Measurements from ENCODE around the gene PTPRD.

Gene PTPRD

DNA sequence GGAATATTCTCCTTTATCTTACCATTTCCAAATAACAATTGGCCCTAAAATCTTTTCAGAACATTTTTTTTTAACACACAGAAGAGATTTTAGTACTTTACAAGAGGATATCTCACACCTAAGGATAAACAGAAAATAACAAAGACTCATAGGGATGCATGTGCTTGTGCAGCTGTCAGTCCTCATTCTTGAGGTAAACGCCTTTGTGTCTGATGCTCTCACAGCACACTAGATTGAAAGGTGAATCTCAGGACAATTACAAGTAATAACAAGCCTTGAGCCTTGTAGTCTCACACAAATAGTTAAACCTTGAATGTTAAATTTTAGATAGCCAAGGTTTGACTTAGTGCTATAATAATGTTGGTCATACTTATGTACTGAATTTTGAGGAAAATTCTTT, 439.2 kb downstream of the PTPRD start:
- no peak for DNase-seq (ENCODE audit: low read depth)

DNA sequence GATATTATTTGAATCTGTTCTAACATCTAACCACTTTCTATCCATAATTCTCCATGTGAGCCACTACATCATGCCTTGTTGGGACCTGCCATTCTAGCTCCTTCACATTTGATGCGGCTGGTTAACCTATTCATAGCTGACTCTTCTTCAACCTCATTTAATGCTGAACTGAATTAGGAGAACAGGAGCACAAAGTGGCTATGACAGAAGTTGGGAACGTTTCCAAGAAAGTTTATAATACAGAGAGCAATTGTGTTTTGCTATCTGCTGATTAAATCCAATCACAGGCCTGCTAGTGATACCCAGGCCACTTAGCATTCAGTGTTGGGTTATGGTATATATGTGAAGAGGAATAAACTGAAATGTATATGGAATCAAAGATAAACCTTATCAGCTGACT, 440.3 kb downstream of the PTPRD start:
- no peak for DNase-seq (ENCODE audit: low read depth)

DNA sequence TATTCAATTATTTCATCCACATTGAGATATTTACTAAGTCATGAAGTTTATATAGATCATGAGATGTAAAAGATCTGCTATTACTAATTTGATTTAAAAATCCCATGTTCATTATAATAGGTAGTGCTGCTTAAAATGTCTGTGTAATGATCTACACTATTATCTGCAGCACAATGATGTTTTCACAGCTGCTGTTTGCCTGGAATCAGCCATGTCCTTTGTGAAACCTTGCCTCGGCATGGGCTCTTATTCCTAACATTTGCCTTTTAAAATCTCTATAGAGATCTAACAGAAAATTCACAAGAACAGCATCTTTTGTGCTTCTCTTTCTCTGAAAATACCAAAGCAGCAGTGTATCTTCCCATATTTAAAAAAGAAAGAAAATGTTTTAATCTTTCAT, 444.6 kb downstream of the PTPRD start:
- DNase-seq (ENCODE audit: low read depth) = no peak

DNA sequence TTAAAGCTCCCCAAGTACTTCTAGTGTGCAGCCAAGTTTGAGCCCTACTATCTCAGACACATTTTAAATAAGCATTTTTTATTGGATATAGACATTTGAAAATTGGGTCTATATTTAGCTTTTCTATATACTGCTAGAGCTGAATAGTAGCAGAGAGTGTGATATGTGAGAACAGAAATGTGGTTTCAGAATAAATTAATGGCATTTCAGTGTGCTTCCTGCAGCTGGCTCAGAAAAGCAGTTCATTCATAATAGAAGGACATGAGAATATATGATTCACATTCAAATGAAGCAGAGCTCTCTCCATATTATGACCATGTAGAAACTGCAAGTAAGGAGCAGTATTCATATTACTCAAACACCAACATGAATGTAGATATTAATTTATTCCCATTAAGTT, 464.0 kb downstream of the PTPRD start:
- no peak for DNase-seq (ENCODE audit: low read depth)

DNA sequence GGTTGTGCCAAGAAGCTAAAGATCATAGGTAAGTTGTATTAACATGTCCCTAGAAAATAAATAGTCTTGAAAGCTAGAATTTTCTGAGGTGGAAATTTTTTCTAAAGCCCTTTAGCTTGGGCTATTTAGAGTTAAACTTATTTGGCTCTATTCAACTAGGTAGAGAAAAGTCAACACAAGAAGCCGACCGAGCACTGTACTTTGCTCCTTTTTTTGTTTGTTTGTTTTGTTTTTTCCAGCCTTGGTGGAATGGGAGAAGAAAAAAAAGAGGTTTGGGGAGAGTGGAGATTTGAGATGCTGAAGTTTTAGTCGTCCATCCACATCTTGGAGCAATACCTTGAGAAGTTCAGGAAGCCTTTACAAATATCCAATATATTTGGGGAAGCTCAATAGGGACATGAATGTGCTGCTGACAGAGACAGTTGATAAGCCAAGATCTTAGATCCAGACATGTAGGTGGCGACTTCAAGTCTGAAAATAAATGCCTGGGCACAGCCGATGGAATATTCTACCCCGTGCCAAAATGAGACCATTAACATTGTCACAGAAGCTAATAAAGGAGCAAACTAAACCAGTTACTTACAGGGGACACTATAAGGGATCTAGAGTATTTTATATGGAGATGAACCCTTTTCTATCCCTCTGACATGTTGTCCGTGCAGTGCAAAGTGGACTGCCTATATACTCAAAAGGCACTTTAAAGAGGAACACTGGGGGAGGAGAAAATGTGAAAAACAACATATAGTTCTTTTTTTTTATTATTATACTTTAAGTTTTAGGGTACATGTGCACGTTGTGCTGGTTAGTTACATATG, 466.1 kb downstream of the PTPRD start:
- no peak for DNase-seq (ENCODE audit: low read depth)

DNA sequence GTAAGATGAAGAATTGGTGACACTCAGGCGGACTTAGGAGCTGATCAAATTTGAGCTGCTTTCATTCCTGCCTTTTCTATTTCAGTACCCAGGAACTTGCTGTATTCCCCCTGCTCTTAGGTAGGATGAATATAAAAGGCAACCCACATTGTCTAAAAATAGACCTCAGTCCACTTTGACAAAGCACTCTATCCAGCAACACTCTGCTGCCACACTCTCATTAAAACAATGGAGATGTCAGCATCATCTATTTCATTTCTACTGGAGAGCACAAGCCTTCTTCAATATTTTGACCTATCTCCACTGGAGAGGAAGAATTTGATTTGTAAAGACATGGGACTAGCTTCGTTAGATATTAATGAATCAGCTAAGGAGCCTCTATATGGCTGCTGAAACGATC, 468.4 kb downstream of the PTPRD start:
- no peak for DNase-seq (ENCODE audit: low read depth)

DNA sequence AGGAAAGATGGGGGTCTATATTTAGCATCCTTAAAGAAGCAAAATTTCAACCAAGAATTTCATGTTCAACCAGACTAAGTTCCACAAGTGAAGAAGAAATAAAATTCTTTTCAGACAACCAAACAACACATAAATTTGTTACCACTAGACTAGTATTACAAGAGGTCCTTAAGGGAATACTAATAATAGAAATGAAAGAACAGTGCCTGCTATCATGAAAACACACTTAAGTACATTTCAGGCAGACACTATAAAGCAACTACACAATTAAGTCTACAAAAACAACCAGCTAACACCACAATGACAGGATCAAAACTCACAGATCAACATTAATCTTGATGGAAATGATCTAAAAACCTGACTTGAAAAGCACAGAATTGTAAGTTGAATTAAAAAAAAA, 477.2 kb downstream of the PTPRD start:
- no peak for DNase-seq (ENCODE audit: low read depth)

DNA sequence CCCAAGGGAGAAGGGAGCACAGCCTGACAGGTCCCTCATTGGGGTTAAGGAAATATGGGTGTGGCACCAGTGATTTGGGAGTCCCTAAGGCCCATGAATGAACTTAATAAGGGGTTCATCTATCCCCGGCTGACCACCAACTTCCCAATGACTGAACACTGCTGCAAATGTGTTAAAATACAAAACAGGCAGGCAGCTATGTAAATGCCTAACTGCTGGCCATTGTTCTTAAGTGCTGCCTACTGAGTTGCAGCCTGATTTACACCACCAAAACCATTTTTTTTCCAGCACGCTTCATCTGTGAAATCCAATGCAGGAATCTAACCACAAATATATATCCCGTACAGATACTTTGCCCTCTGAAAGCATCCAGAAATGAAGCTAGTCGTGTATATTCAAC, 478.5 kb downstream of the PTPRD start:
- no peak for DNase-seq (ENCODE audit: low read depth)

DNA sequence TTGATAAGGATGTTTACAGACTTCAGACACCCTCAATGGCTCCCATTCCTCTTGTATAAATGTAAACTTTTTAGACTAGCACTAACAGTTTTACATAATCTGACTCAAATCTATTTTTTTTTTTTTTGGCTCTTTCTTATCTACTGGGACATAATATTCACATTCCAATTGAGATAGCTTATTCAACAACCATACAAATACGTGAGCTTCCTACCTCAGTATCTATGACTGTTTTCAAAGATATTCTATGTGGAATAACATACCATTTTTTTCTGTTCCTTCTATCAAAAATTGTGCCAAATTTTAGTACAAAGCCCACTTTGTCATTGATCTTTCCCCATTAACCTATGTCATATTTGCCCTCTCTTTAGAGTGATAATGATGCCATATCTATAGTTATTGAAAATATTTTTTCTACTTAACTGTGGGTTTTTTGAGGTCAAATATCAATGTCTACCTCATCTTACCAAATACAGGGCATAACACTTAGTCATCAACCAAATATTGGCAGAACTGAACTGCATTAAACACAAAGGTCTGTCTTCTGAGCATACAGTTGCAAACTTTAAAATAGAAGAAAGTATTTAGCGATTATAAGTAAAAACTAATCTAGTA, 482.6 kb downstream of the PTPRD start:
- DNase-seq (ENCODE audit: low read depth) = no peak

DNA sequence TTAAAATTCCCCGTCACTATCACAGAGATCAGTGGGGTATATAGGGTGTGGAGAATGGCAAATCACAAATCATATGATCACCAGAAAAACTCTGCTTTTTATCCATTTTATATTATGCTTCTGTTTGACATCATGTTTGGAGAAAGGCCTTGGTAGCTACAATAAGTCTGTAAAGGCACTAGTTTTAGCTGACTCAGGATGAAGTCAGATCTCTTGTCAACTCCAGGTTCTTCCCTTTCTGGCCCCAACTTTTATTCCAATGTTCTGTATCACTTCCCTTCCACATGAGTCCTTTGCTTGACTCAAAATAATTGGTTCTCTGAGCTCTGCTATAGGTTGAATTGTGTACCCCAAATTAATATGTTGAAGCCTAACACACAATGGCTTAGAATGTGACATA, 484.9 kb downstream of the PTPRD start:
- DNase-seq (ENCODE audit: low read depth) = no peak

DNA sequence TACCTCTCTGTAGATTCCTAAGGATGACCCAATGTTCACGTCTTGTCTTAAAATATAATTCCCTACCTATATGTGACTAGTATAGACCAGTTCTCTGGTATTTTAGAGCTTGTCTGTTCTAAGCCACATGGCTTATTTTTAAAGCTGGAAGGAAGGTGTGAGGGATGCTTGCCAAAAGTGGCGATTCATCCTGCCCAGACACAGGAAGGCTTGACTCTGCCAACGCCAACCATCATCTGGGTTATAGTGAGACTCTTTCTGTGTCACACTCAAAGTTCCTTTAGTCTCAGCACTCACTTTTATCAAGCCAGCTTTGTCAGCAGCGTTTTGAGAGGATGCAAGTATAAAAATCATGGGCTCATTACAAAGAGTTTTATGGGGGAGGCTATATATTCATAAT, 500.0 kb downstream of the PTPRD start:
- no peak for DNase-seq (ENCODE audit: low read depth)

DNA sequence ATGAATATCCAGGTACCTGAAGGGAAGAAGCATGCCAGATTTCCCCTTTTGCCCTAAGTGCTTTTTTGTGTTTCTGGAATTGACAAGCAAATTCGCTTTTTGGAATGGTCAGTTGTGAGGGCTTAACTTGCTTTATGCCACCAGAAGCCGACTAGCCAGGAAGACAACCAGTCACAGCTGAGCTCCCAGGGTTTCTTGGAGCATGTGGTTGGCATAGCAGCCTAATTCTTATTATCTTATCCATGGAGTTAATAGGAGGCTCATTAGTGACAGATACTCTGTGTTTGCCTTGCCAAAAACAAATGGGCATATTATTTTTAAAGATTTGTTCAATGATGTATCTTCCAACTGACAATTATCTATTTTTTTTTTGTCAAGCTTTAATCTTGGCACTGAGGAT, 500.7 kb downstream of the PTPRD start:
- DNase-seq (ENCODE audit: low read depth) = no peak

DNA sequence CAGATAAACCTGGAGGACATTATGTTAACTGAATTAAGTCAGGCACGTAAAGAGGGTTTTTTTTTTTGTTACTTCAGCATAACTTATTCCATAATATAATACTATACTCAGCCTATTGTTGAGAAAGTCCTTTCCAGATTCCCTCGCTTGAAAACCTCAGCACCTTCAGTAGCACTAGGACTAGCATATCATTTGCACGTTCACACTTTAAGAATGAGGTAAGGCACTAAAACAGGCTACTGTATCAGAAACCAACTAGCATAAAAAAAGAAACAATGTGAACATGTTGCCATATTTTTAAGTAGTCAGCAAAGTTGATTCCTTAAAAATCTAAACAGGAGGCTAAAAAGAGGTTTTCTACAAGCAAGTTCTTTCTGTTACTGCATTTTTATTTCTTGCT, 504.0 kb downstream of the PTPRD start:
- DNase-seq (ENCODE audit: low read depth) = no peak

DNA sequence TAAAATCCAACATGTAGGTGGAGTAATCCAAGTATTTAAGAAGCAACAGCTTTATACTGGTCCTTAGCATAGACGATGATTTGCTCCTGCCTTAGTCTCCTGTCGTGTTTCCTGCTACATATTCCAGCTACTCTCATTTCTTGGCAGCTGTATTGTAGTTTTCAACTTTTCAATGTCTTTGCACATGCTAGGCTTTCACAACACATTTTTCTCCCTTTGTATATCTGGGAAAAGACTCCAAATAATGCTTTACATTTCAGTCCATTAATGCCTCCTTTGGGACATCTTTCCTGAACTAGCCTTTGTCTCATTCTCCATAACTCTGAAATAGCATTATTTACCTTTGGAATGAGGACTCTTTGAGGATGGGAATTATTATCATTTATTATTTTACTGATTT, 508.0 kb downstream of the PTPRD start:
- no peak for DNase-seq (ENCODE audit: low read depth)

DNA sequence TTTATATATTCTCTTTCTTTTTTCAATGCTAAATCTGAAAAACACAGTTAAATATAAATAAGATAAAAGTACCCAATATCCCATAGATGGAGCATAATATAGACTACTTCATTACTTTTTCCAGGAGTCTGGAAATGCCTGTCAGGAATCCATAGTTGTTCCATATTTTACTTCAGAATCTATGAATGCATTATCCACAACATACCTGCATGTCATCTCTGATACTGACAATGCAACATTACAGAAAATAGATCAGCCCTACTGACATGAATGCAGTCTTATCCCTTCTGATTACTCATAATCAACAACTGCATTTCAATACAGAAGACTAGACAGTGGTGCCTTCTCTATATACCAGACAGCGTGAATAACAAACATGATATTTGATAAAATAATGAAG, 517.6 kb downstream of the PTPRD start:
- DNase-seq (ENCODE audit: low read depth) = no peak

DNA sequence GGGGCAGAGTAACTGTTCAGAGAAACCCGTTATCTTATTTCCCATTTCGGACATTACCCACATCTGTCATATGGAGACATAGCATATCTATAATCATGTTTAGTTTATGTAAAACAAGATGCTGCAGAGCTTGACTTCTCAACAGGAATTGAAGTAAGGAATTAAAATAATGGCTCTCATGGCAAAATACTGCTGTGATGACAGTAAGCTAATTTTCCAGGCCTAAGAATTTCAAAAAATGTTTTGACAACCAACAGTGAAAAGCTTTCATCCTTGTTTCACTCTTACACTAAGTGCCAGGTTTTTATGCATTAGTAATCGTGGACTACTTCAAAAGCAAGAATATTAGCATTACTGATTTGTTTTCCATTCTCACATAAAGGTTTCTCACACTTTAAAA, 518.2 kb downstream of the PTPRD start:
- DNase-seq (ENCODE audit: low read depth) = no peak

DNA sequence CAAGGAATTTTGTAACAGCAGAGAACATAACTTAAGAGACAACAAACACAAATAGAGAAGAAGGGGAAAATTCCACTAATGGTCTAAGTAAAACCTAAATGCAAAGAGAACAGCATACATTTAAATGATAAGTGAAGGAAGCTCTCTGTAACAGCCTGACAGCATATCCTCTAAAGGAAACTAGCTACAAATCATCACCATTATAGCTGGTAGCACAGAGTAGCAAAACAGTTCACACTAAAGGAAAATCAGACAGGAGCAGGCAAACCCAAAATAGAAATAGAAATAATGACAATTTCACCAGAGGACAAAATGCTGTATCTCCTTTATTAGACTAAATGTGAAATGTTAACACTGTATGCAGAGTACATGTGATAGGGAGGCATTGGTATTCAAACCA, 532.8 kb downstream of the PTPRD start:
- no peak for DNase-seq (ENCODE audit: low read depth)

DNA sequence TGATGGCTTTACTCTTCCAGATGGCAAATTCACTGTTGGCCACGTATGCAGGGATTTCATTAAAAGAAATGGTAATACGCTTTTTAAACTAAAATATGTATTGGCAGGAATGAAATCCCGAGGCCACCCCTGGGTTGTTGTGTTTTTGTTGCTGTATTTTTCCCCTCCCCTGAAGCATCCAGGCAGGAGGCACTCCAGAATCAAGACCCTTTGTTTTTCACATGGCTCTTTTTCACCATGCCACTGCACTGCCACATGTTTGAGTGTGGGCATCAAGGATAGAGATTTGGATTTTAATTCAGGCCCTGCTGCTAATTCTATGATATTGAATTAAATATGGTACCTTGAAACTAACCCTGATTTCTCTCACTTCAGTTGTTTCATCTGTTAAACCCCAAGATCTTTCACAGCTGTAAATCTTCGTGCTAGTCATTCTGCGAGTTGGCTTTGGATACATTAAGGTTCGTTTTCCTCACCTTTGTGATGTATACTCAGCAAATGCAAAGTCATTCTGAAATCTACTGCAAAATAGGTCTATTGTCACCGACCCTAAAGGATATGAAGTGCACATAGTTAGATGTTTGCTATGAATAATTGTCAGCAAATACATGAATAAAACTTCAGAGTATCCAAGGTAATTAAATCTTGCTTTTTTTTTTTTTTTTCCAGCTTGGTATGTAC, 533.4 kb downstream of the PTPRD start:
- no peak for DNase-seq (ENCODE audit: low read depth)

DNA sequence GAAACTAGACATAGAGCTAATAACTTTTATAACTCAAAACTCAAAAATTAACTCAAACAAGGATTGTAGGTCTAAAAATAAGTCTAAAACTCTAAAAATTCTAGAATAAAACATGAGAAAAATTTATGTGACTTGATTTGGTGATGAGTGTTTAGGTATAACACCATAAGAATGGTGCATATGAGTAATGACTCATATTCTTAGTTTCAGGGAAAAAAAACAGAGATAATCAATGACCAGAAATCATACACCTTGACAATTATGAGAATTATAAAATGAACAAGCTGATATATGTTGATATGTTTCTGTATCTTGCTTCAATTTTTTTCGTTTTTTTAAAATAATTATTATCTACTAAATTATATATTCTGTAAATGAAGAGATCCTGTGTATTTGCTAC, 541.2 kb downstream of the PTPRD start:
- DNase-seq (ENCODE audit: low read depth) = no peak

DNA sequence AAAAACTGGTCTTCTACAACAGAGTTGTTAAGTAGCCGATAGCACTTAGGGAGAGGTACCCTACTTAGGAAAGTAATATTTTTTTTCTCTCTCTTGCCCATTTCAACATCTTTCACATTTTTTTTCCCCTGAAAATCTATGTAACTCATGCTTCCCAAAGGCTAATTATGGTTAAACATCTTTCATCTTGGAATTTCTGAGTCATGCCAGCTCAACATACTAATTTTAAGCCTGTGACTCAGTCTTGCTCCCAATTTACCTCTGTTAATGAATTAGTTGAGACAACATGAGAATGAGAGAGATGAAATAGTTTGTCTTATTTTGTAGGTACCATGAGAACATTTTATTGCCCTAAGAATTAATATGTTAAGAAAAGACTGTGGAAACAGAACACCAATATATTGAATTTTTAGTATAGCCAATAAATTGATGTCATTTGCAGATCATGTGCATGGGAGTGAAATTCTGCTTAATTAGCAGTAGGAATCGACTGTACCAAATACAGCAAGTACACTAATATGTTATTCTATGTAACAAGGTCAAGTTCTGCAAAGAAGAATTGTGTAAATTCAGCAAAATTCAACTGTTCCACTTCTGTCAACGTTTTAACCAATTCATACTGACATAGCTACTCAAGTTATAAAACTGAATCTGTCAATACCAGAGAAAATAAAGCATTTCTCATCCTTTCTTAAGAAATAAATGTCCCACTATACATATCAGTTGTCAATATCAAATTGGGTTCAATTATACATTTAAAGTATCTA, 550.0 kb downstream of the PTPRD start:
- DNase-seq (ENCODE audit: low read depth) = no peak

DNA sequence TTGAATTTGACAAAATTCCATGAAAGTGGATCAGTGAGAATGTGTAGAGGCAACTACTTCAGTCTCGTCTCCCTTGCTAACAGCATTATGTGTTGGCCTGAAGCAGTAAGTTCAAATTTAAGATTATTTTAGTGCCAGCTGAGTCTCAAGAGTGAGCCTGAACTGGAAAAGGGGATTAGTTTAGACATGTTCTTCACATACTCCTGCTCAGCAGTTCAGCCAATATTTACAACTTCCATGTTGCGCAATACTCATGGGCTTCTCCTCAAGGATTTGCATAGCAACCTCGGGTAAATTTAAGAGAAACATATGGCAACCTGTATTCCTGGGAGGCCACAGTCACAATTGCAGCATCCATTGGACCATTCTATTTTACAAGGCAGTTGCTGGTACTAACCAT, 553.8 kb downstream of the PTPRD start:
- no peak for DNase-seq (ENCODE audit: low read depth)

DNA sequence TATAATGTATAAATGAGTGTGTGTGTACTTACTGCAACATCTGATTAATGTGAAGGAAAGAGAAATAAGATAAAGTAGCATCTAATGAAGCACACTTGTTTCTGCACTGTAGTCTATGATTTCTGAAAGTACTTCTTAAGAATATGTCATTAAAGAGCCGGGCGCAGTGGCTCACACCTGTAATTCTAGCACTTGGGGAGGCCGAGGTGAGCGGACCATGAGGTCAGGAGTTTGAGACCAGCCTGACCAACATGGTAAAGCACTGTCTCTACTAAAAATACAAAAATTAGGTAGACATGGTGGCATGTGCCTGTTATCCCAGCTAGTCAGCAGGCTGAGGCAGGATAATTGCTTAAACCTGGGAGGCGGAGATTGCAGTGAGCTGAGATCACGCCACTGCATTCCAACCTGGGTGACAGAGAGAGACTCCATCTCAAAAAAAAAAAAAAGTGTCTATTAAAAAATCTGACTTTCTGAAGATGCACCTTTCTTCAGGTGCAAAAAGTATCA, 556.9 kb downstream of the PTPRD start:
- DNase-seq (ENCODE audit: low read depth) = no peak

DNA sequence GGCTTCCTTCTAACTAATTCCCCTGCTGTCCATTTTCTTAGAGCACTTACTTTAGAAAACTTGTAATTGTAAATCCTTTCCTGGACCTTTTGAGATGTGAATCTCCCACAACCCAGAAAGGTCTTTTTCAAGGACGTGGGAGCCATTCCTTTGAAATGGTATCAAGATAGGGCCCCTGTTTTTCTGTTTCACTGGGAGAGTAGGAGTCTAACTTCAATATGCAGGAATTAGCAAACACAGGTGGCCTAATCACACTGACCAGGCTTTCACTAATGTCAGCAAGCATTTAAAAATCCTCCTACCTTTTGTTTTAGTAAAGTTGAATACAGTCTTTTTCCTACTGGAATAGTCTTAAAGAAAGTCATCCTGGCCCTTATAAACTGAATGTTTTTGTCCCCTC, 558.3 kb downstream of the PTPRD start:
- no peak for DNase-seq (ENCODE audit: low read depth)

Measured in HS-27A (cell line).